Measurements from ENCODE around the gene ZNF345.
A peak's percentile ranks its signal among the peaks of the same experiment; 100 is the strongest.

Gene ZNF345

GRCh38 chr19:36850559-36851442 is at the start of gene ZNF345:
TSS of gene ZNF345 (plus strand) at chr19:36850876. CDS start at chr19:36876831, 25,955 bp downstream.
- DNase-seq: peak; percentile 78 to 85

- DNase-seq: no peak
Observed at GRCh38 chr19:36805364-36805763, 45.3 kb upstream of the ZNF345 start.

- DNase-seq: no peak
Observed at GRCh38 chr19:36807029-36807428, 43.6 kb upstream of the ZNF345 start.

GRCh38 chr19:36819130-36819630 is 31.5 kb upstream of the ZNF345 start:
- no peak for DNase-seq

GRCh38 chr19:36821758-36822157 is 28.9 kb upstream of the ZNF345 start:
- DNase-seq: no peak

- no peak for DNase-seq
Observed at GRCh38 chr19:36833430-36833829, 17.2 kb upstream of the ZNF345 start.

- no peak for DNase-seq
Observed at GRCh38 chr19:36837176-36837905, 13.3 kb upstream of the ZNF345 start.

GRCh38 chr19:36837906-36838783 is 12.5 kb upstream of the ZNF345 start, which contains the start of gene ZNF790:
TSS of gene ZNF790 (minus strand) at chr19:36838387. CDS start at chr19:36825619, 12,768 bp downstream.
- DNase-seq: peak; percentile 81 to 85

GRCh38 chr19:36838784-36839324 is 11.8 kb upstream of the ZNF345 start:
- DNase-seq: no peak

- DNase-seq: no peak
Observed at GRCh38 chr19:36847968-36848367, 2.7 kb upstream of the ZNF345 start.

GRCh38 chr19:36849701-36850558 is 746 bp upstream of the ZNF345 start:
- DNase-seq: peak; percentile 84 to 91

- no peak for DNase-seq
Observed at GRCh38 chr19:36851898-36852297, 1.2 kb downstream of the ZNF345 start.

GRCh38 chr19:36876993-36877938 is 26.6 kb downstream of the ZNF345 start:
- no peak for DNase-seq

GRCh38 chr19:36891768-36892357 is 41.2 kb downstream of the ZNF345 start:
- DNase-seq: no peak

GRCh38 chr19:36894849-36895383 is 44.2 kb downstream of the ZNF345 start:
- no peak for DNase-seq

- no peak for DNase-seq
Observed at GRCh38 chr19:36898422-36898821, 47.7 kb downstream of the ZNF345 start.

- peak; percentile 90 to 93 for DNase-seq
Observed at GRCh38 chr19:36915992-36916830, 65.5 kb downstream of the ZNF345 start, which contains the start of the genes ZNF568 and ZNF829. TSS of gene ZNF568 (plus strand) at chr19:36916332. CDS start at chr19:36922771, 6,439 bp downstream. TSS of gene ZNF829 (minus strand) at chr19:36916291. CDS start at chr19:36915167, 1,124 bp downstream.

- no peak for DNase-seq
Observed at GRCh38 chr19:36916991-36917390, 66.3 kb downstream of the ZNF345 start.
